Stimulated activated CD8-positive, alpha-beta memory T cell treated with anti-CD3 and anti-CD28 coated beads, Interleukin-7, amount 100 ng/mL, for 48 hours (primary cell): ENCODE measurements around the gene PIGB.
"Not testable (repeated sequence)": the region's sequence is repeated elsewhere in the genome, so short reads cannot be mapped to it uniquely, and the experiment has no call there.

ENCODE experiments used
- DNase-seq, 2 donors: peaks; one replicate each; pipeline ENCODE4 v3.0.0-alpha.2; 2020; ENCODE audit warnings: low read depth in 1 of 2; ENCODE audit errors: extremely low read depth in 1 of 2

PIGB gene

GRCh38 chr15:55372701-55373440 is 53.8 kb downstream of the PIGB start:
- DNase-seq, result no peak

- DNase-seq, result no peak
These were observed 60.1 kb downstream of the PIGB start for GRCh38 chr15:55379095-55379494.

GRCh38 chr15:55381595-55381994 is 62.6 kb downstream of the PIGB start:
- DNase-seq, result no peak

GRCh38 chr15:55383687-55384086 is 64.7 kb downstream of the PIGB start:
- DNase-seq, result no peak

- no peak for DNase-seq
These were observed 68.0 kb downstream of the PIGB start for GRCh38 chr15:55387027-55387426.

GRCh38 chr15:55389264-55389607 is 70.2 kb downstream of the PIGB start:
- no peak for DNase-seq

- DNase-seq, result no peak
These were observed 75.7 kb downstream of the PIGB start for GRCh38 chr15:55394694-55395093.

- DNase-seq, result no peak
These were observed 79.2 kb downstream of the PIGB start for GRCh38 chr15:55398243-55398642.

- DNase-seq, result not testable (repeated sequence)
These were observed 81.0 kb downstream of the PIGB start for GRCh38 chr15:55400050-55400449.

- DNase-seq, result no peak
These were observed 82.8 kb downstream of the PIGB start for GRCh38 chr15:55401786-55402246.

- no peak for DNase-seq
These were observed 83.7 kb downstream of the PIGB start for GRCh38 chr15:55402707-55403106.

- DNase-seq, result no peak
These were observed 84.5 kb downstream of the PIGB start for GRCh38 chr15:55403531-55403930.
